OCI-LY7 (cell line): Measurements from ENCODE around the gene SUMF2.
A peak's percentile ranks its signal among the peaks of the same experiment; 100 is the strongest.

ENCODE experiments used
- EZH2phosphoT487 ChIP-seq: fragments of 200-600 bp; sonication (generic); IDR thresholded peaks from 2 replicates; pipeline ENCODE4 v1.6.1; 2018; ENCODE audit warnings: low read depth, borderline replicate concordance, mild to moderate bottlenecking, mixed run types, antibody characterized with exemption, low read length, moderate library complexity, mixed read lengths
- TF ChIP-seq, protein P1 (sequence below): fragments of 200-600 bp; sonication (generic); conservative IDR thresholded peaks from 2 replicates; pipeline ENCODE4 v1.5.1; 2014; ENCODE audit warnings: mild to moderate bottlenecking, antibody characterized with exemption, low read length, moderate library complexity, mixed read lengths

DNA sequence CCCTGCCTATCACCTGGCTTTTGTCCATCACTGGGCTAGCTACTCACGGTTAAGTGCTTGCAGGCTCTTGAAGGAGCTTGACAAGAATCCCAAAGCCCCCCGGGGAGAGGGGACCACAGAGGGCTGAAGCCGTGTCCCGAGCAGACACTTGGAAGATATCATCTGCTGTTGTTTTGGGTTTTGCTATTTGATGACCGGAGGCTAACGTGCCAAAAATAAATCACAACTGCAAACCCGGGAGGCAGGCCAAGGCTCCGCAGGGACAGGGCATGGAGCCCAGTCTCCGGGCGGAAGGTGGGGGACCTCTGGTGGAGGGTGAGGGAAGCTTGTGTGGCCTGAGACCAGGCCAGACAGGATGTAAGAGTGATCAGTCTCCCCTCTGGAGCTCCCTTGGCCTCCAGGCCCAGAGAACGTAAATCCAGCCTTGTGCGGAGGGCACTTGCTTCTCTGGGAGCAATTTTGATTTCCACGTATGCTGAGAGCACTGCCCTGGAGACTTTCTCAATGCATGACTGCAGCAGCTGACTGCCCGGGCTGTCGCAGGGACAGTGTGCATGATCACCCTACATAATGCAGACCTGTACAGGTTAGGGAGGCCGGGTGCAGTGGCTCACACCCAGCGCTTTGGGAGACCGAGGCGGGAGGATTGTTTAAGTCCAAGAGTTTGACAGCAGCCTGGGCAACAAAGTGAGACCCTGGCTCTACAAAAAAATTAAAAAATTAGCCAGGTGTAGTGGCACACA lies 28.9 kb downstream of the SUMF2 start, which contains the start of gene PHKG1:
- TF ChIP-seq, protein P1, sequence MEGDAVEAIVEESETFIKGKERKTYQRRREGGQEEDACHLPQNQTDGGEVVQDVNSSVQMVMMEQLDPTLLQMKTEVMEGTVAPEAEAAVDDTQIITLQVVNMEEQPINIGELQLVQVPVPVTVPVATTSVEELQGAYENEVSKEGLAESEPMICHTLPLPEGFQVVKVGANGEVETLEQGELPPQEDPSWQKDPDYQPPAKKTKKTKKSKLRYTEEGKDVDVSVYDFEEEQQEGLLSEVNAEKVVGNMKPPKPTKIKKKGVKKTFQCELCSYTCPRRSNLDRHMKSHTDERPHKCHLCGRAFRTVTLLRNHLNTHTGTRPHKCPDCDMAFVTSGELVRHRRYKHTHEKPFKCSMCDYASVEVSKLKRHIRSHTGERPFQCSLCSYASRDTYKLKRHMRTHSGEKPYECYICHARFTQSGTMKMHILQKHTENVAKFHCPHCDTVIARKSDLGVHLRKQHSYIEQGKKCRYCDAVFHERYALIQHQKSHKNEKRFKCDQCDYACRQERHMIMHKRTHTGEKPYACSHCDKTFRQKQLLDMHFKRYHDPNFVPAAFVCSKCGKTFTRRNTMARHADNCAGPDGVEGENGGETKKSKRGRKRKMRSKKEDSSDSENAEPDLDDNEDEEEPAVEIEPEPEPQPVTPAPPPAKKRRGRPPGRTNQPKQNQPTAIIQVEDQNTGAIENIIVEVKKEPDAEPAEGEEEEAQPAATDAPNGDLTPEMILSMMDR: peak; percentile 31; the same call in 1 of the 2 replicates
- no peak for TF ChIP-seq EZH2phosphoT487
